ENCODE results near the gene FLG. TPM values are rescaled to one million over a fixed set of nuclear protein-coding genes. Genes with fewer than 3 reads are reported as not detected.
"Not testable (repeated sequence)": the region's sequence is repeated elsewhere in the genome, so short reads cannot be mapped to it uniquely, and the experiment has no call there.

FLG gene
- total and polyA plus RNA-seq, 2 experiments from 2014 or later: 0.03 TPM; not detected in 1

DNA sequence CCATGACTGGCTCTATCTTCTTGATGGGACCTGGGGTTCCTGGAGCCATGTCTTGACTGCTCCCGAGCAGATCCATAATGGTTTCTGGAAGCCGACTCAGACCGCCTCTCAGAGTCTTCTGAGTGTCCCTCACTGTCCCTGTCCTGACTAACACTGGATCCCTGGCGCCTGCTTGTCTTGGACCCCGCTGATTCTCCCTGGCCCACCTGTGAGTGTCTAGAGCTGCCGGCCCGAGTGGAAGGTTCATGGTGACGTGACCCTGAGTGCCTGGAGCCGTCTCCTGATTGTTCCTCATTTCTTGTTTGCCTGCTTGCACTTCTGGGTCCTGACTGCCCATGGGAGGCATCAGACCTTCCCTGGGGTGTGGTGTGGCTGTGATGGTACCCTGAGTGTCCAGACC, 15.1 kb downstream of the FLG start (continued):
- no peak for TF ChIP-seq ZNF462 (CRISPR knock-in tag; IDR thresholded peaks at IDR 0.05)
- TF ChIP-seq EZH2phosphoT487 (IDR thresholded peaks at IDR 0.05; ENCODE audit: unreplicated experiment): no peak
- no peak for TF ChIP-seq JUNB (IDR thresholded peaks at IDR 0.05; ENCODE audit: unreplicated experiment)
- TF ChIP-seq NANOG (IDR thresholded peaks at IDR 0.05; ENCODE audit: borderline replicate concordance): no peak
- TF ChIP-seq ZNF114 (CRISPR knock-in tag; IDR thresholded peaks at IDR 0.05): no peak
- TF ChIP-seq POLR2AphosphoS5 (IDR thresholded peaks at IDR 0.05; ENCODE audit: low read depth): no peak
- no peak for TF ChIP-seq ETS1 (IDR thresholded peaks at IDR 0.05)
- TF ChIP-seq CREB1 (CRISPR knock-in tag; IDR thresholded peaks at IDR 0.05; ENCODE audit: low read depth): no peak
- TF ChIP-seq STAT1 (IDR thresholded peaks at IDR 0.05; ENCODE audit: unreplicated experiment): no peak
- no peak for TF ChIP-seq CTCF (conservative IDR thresholded peaks at IDR 0.05; ENCODE audit: low read depth in 2 of 2)

DNA sequence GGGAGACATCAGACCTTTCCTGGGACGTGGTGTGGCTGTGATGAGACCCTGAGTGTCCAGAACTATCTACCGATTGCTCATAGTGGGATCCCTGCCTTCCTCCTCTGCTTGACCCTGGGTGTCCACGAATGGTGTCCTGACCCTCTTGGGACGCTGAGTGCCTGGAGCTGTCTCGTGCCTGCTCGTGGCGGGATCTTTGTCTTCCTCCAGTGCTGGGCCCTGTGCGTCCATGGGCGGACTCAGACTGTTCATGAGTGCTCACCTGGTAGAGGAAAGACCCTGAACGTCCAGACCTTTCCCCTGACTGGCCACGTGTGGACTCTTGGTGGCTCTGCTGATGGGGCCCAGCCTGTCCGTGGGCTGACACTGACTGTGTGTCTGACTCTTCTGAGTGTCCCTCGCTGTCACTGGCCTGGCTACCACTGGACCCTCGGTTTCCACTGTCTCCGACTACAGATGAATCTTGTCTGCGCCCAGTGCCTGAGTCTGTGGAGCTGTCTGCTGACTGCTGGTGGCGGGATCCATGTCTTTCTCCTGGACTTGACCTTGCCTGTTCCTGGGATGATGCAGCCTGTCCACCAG, 15.6 kb downstream of the FLG start:
- ATAC-seq; H3K27ac ChIP-seq (ENCODE audit: low read depth): not testable (repeated sequence)

GRCh38 chr1:152308758-152309157, 16.3 kb downstream of the FLG start:
- H3K36me3 Mint-ChIP-seq (ENCODE audit: low read depth): peaks cover 83% of the 10 kb centered on the region
- H3K4me1 Mint-ChIP-seq; DNase-seq (ENCODE audit: low spot score); H3K27me3 Mint-ChIP-seq (ENCODE audit: insufficient read depth, low read depth, poor library complexity); ATAC-seq; H3K4me3 Mint-ChIP-seq; H3K36me3 ChIP-seq (ENCODE audit: insufficient read depth); H4K20me1 ChIP-seq (replicated peaks; ENCODE audit: insufficient read depth); H3K27ac Mint-ChIP-seq; H2AFZ ChIP-seq; H3F3A ChIP-seq (replicated peaks; ENCODE audit: low read depth); H3K27me3 ChIP-seq (ENCODE audit: insufficient read depth); H3K4me3 ChIP-seq; H3K4me1 ChIP-seq (ENCODE audit: insufficient read depth); H3K9me2 ChIP-seq (ENCODE audit: insufficient read depth); H3K4me2 ChIP-seq; H3K27ac ChIP-seq (ENCODE audit: low read depth); H3K79me2 ChIP-seq (replicated peaks; ENCODE audit: insufficient read depth): not testable (repeated sequence)
- H3K9me3 Mint-ChIP-seq: peaks cover 90% of the 10 kb centered on the region

More for the DNA sequence above, 15.6 kb downstream of the FLG start:
- H3K4me3 ChIP-seq; H3K27ac Mint-ChIP-seq; H3K9me2 ChIP-seq (ENCODE audit: insufficient read depth); H3K79me2 ChIP-seq (replicated peaks; ENCODE audit: insufficient read depth); H3K27me3 ChIP-seq (ENCODE audit: insufficient read depth); H3K4me2 ChIP-seq; H3K4me1 Mint-ChIP-seq; H2AFZ ChIP-seq; H3K4me1 ChIP-seq (ENCODE audit: insufficient read depth); DNase-seq (ENCODE audit: low spot score); H4K20me1 ChIP-seq (replicated peaks; ENCODE audit: insufficient read depth); H3K4me3 Mint-ChIP-seq; H3K36me3 ChIP-seq (ENCODE audit: insufficient read depth); H3F3A ChIP-seq (replicated peaks; ENCODE audit: low read depth): not testable (repeated sequence)
- H3K36me3 Mint-ChIP-seq (ENCODE audit: low read depth): peaks cover 84% of the 10 kb centered on the region
- peaks cover 11% of the 10 kb centered on the region for H3K27me3 Mint-ChIP-seq (ENCODE audit: insufficient read depth, low read depth, poor library complexity)
- H3K9me3 Mint-ChIP-seq: peaks cover 91% of the 10 kb centered on the region

Measured in GM23338 (cell line).